ENCODE results near the gene SERPINA1. TPM values are rescaled to one million over a fixed set of nuclear protein-coding genes. Genes with fewer than 3 reads are reported as not detected.

Gene SERPINA1
- total and polyA plus RNA-seq, 2 donors (not counting 1 experiment from before 2014, with no cell fraction given), result 0.69 to 6.8 TPM

DNA sequence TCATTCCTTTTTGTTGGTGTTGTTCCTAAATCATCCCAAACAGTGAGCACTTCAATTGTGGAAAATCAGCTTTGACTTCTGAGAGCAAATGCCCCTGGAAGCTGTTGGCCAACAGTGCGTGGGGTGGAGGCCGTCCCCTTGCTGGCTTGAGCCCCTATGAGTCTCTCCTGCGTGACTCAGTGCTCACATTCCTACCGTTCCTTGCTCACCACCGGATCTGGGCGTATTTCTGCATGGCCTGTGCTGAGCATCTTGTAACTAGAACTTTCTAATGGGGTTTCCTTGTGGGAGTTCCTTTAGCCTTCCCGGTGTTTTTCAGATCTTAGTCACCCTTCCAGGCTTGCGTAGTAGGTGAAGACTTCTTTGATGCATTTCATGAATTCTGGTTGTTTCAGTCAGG is 14.7 kb downstream of the SERPINA1 start:
- no peak overlapping the region for H3K4me3 Mint-ChIP-seq
- Histone ChIP-seq H3K9ac (ENCODE audit: low read length) (no peak overlapping the region), H3K4me2 (replicated peaks; ENCODE audit: low read depth, low read length, poor library complexity, severe bottlenecking) (no peak overlapping the region), H3K9me3 (ENCODE audit: control extremely low read depth in 1 of 3, control insufficient read depth in 2 of 3, insufficient read depth in 1 of 3, low read length in 2 of 3) (peaks cover 0 to 4% (median 0%) of the 10 kb centered on the region in 3 donors), H3K79me2 (ENCODE audit: control insufficient read depth, insufficient read depth, low read length) (no peaks in the 10 kb centered on the region), H3K36me3 (replicated peaks in 1 of 2; ENCODE audit: control extremely low read depth in 1 of 2, control insufficient read depth in 1 of 2, extremely low read depth in 1 of 2, insufficient read depth in 2 of 2, low read length in 1 of 2) (no peaks in the 10 kb centered on the region), H2AFZ (ENCODE audit: insufficient read depth, low read depth, low read length, poor library complexity, severe bottlenecking) (no peak overlapping the region), H3K4me1 (ENCODE audit: control insufficient read depth in 2 of 2, insufficient read depth in 2 of 2, low read length in 2 of 2) (no peaks in the 10 kb centered on the region), H3K27me3 (replicated peaks in 1 of 4; ENCODE audit: control extremely low read depth in 1 of 4, control insufficient read depth in 3 of 4, insufficient read depth in 4 of 4, low read length in 3 of 4) (no peaks in the 10 kb centered on the region), H3K4me3 (ENCODE audit: control extremely low read depth in 1 of 5, extremely low read depth in 1 of 5, insufficient read depth in 1 of 5, low read depth in 2 of 5, low read length in 4 of 5) (no peak overlapping the region), H4K20me1 (ENCODE audit: control insufficient read depth, insufficient read depth, low read length, poor library complexity, severe bottlenecking) (no peaks in the 10 kb centered on the region), H3K27ac (ENCODE audit: low read length in 2 of 2) (no peak overlapping the region)
- DNase-seq (no peak), ATAC-seq (ENCODE audit: low read depth) (no peak)
- no peaks in the 10 kb centered on the region for H3K9me3 Mint-ChIP-seq (ENCODE audit: insufficient read depth)
- TF ChIP-seq EZH2 (IDR thresholded peaks at IDR 0.05; ENCODE audit: borderline replicate concordance, insufficient read depth, low read depth, low read length, poor library complexity, severe bottlenecking) (no peak), CTCF (IDR thresholded peaks at IDR 0.05) (no peak)
- H3K4me1 Mint-ChIP-seq, result no peaks in the 10 kb centered on the region
- 93% methylated on average over 8 of the region's 8 CpGs for WGBS (ENCODE audit: insufficient coverage)
- POLR2A ChIA-PET, result no interaction called here
- peaks cover 9% of the 10 kb centered on the region for H3K27me3 Mint-ChIP-seq
- CTCF ChIA-PET, result no interaction called here
- H3K27ac Mint-ChIP-seq, result no peak overlapping the region
- intact Hi-C loops (cut with micrococcal nuclease), result no loop called here

- Mint-ChIP-seq H3K4me3 (no peak overlapping the region), H3K27me3 (no peaks in the 10 kb centered on the region), H3K4me1 (no peaks in the 10 kb centered on the region), H3K9me3 (ENCODE audit: insufficient read depth) (no peaks in the 10 kb centered on the region), H3K27ac (no peak overlapping the region)
- ATAC-seq (ENCODE audit: low read depth), result no peak
- H3K9ac ChIP-seq (ENCODE audit: low read length), result no peak overlapping the region
- CTCF ChIA-PET, result no interaction called here
- H2AFZ ChIP-seq (ENCODE audit: insufficient read depth, low read depth, low read length, poor library complexity, severe bottlenecking), result no peak overlapping the region
- H3K79me2 ChIP-seq (ENCODE audit: control insufficient read depth, insufficient read depth, low read length), result no peaks in the 10 kb centered on the region
- H3K4me2 ChIP-seq (replicated peaks; ENCODE audit: low read depth, low read length, poor library complexity, severe bottlenecking), result no peak overlapping the region
- peaks cover 0 to 2% (median 0%) of the 10 kb centered on the region in 3 donors for H3K9me3 ChIP-seq (ENCODE audit: control extremely low read depth in 1 of 3, control insufficient read depth in 2 of 3, insufficient read depth in 1 of 3, low read length in 2 of 3)
- TF ChIP-seq CTCF (IDR thresholded peaks at IDR 0.05) (no peak), EZH2 (IDR thresholded peaks at IDR 0.05; ENCODE audit: borderline replicate concordance, insufficient read depth, low read depth, low read length, poor library complexity, severe bottlenecking) (no peak)
- intact Hi-C loops (cut with micrococcal nuclease), result no loop called here
- H3K27ac ChIP-seq (ENCODE audit: low read length in 2 of 2), result no peak overlapping the region
- no peak for DNase-seq
- POLR2A ChIA-PET, result no interaction called here
- no peaks in the 10 kb centered on the region for H3K4me1 ChIP-seq (ENCODE audit: control insufficient read depth in 2 of 2, insufficient read depth in 2 of 2, low read length in 2 of 2)
- H4K20me1 ChIP-seq (ENCODE audit: control insufficient read depth, insufficient read depth, low read length, poor library complexity, severe bottlenecking), result no peaks in the 10 kb centered on the region
- no peak overlapping the region for H3K4me3 ChIP-seq (ENCODE audit: control extremely low read depth in 1 of 5, extremely low read depth in 1 of 5, insufficient read depth in 1 of 5, low read depth in 2 of 5, low read length in 4 of 5)
- H3K36me3 ChIP-seq (replicated peaks in 1 of 2; ENCODE audit: control extremely low read depth in 1 of 2, control insufficient read depth in 1 of 2, extremely low read depth in 1 of 2, insufficient read depth in 2 of 2, low read length in 1 of 2), result no peaks in the 10 kb centered on the region
- H3K27me3 ChIP-seq (replicated peaks in 1 of 4; ENCODE audit: control extremely low read depth in 1 of 4, control insufficient read depth in 3 of 4, insufficient read depth in 4 of 4, low read length in 3 of 4), result no peaks in the 10 kb centered on the region
- 88% methylated on average over 12 of the region's 13 CpGs for WGBS (ENCODE audit: insufficient coverage)
Observed at GRCh38 chr14:94372021-94372605, 16.3 kb downstream of the SERPINA1 start.

Measured in B cell (primary cell).